Activated CD4-positive, alpha-beta T cell treated with anti-CD3 and anti-CD28 coated beads, Interleukin-2, amount 50 U/mL, for 24 hours (primary cell): ENCODE results near the gene TRUB2.
"Not testable (repeated sequence)": the region's sequence is repeated elsewhere in the genome, so short reads cannot be mapped to it uniquely, and the experiment has no call there.

Experiments used
- DNase-seq, 2 donors: peaks; one replicate each; pipeline ENCODE4 v3.0.0-alpha.2; 2020; ENCODE audit warnings: low read depth in 1 of 2, low spot score in 1 of 2

The TRUB2 gene

DNA sequence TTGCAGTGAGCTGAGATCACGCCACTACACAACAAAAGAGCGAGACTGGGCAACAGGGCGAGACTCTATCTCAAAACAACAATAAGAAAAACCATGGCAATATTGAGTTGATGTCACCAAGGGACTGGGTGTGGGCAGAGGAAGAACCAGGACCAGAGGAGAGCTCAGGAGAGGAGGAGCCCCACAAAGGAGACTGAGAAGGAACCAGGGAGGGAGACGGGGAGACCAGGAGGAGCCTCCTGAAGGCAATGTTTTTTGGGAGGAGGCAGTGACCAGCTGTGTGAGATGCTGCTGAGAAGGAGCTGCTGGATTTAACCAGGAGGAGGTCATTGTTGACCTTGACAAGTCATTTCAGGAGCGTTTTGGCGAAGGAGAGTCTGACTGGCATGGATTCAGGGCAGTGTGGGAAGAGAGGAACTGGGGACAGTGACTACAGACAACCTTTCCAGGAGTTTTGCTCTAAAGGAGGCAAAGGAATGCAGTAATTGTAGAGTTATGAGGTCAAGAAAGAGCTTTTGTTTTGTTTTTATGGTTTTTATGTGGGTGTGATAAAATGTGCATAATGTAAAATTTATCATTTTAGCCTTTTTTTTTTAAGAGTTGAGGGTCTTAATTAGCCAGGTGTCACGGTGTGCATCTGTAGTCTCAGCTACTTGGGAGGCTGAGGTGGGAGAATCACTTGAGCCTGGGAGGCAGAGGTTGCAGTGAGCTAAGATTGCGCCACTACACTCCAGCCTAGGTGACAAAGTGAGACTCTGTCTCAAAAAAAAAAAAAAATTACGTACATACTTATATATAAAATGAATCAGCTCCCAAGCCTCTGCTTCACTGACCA, 17.9 kb downstream of the TRUB2 start:
- no peak for DNase-seq

- no peak for DNase-seq
These were observed 23.4 kb downstream of the TRUB2 start for GRCh38 chr9:128298535-128299482.

GRCh38 chr9:128297221-128297773, 24.9 kb downstream of the TRUB2 start:
- DNase-seq, result no peak

DNA sequence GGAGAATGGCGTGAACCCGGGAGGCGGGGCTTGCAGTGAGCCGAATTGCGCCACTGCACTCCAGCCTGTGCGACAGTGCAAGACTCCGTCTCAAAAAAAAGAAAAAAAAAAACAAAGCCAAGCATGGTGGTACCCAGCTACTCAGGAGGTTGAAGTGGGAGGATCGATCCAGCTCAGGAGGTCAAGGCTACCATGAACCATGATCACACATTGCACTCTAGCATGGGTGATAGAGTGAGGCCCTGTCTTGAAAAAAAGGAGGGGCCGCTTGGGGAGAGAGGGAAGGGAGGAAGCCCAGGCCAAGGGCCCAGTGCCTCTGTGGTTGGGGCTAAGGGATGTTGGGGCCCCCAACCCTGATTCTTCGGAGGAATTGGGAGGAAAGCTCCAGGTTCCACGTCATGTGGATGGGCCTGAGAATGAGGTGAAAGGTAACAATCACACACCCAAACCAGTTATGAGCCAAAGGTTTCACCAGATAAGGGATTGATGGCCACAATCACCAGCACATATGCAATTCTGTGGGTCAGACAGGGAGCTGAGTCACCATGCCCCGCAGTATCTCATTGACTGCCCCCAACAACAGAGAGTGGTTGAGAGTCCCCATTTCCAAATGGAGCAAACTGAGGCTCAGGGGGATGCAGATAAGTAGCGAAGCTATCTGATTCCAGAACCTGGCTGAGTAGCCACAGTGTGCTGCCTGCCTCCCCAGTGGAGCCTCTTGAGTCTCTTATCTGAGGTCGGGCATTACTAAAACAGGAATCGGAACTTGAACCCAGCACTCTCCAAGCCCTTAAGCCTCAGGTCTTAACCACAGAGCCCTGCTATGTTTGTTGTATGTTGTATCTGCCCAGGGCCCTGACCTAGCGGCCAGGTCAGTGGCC, 25.7 kb downstream of the TRUB2 start:
- DNase-seq, result no peak

GRCh38 chr9:128294142-128294541, 28.1 kb downstream of the TRUB2 start:
- DNase-seq, result no peak

DNA sequence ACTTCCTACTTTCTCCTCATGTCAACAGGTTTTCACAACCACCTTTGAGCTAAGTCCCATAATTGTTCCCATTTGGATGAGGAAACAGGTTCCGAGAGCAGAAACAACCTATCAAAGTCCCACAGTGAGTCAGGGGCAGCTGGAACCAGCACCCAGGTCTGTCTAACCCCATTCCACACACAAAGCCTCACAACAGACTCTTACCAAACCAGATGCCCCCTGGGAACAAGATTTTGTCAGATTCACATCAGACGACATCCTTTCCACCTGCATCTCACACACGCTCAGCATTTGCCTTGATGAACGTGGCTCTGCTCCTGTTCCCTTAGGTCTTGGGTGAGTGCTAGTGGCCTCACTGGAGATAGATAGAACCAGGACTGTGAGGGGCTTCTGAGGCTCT, 29.2 kb downstream of the TRUB2 start:
- no peak for DNase-seq

- no peak for DNase-seq
These were observed 30.2 kb downstream of the TRUB2 start for GRCh38 chr9:128292009-128292408.

GRCh38 chr9:128288273-128289004, 33.8 kb downstream of the TRUB2 start:
- DNase-seq, result no peak

- DNase-seq, result no peak
These were observed 35.8 kb downstream of the TRUB2 start for GRCh38 chr9:128286440-128286839.

DNA sequence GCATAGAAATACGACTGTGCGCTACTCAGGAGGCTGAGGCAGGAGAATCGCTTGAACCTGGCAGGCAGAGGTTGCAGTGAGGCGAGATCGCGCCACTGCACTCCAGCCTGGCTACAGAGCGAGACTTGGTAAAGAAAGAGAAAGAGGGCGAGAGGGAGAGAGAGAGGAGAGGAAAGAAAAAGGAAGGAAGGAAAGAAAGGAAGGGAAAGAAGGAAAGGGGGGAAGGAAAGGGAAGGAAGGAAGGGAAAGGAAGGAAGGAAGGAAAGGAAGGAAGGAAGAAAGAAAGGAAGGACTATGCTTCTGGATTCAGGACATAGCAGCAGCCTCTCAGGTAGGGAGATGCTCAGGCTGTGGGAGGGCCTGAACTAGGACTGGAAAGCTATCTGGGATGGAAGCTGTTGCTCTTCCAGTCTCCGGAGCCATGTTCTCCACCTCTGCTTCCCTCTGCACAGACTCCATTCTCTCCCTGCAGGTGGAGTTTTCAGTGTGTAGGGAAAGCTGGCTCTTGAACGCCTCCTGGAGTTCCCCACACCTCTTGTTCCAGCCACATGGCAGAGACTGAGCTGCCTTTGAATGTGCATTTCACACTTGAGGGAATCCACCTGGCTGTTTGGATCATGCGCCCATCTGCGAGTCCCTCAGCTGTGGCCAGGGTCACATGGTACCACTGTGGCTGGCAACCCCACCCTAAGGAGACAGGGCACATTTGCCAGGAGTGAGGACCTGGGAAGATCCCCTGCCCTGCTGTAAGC, 37.0 kb downstream of the TRUB2 start:
- no peak for DNase-seq

DNA sequence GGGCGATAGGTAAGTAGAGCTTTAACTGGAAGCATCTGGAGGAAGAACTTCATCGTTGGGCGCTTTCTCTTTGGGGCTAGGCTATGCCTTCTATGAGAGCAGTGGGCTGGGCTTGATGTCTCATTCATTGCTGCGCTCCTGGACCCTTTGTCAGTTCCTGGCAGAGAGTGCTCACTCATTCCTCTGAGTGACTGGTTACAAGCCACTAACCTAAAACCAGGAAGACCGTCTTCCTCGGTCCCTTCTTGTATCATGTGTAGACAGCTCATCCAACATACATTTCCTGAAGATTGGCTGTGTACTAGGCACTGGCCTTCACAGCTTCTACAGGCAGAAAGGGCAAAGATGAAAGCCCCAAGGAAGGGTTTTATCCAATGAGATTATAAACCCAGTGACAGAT, 39.7 kb downstream of the TRUB2 start:
- DNase-seq, result no peak

- no peak for DNase-seq
These were observed 42.1 kb downstream of the TRUB2 start for GRCh38 chr9:128280084-128280622.

- DNase-seq, result not testable (repeated sequence)
These were observed 42.9 kb downstream of the TRUB2 start for GRCh38 chr9:128279088-128280073.

GRCh38 chr9:128276574-128277270, 45.5 kb downstream of the TRUB2 start:
- DNase-seq, result no peak

- DNase-seq, result peak; percentile 99 to 100
These were observed 46.2 kb downstream of the TRUB2 start, which contains the start of gene SWI5 for GRCh38 chr9:128276008-128276573. Gene SWI5 (plus strand): TSS chr9:128276276.

DNA sequence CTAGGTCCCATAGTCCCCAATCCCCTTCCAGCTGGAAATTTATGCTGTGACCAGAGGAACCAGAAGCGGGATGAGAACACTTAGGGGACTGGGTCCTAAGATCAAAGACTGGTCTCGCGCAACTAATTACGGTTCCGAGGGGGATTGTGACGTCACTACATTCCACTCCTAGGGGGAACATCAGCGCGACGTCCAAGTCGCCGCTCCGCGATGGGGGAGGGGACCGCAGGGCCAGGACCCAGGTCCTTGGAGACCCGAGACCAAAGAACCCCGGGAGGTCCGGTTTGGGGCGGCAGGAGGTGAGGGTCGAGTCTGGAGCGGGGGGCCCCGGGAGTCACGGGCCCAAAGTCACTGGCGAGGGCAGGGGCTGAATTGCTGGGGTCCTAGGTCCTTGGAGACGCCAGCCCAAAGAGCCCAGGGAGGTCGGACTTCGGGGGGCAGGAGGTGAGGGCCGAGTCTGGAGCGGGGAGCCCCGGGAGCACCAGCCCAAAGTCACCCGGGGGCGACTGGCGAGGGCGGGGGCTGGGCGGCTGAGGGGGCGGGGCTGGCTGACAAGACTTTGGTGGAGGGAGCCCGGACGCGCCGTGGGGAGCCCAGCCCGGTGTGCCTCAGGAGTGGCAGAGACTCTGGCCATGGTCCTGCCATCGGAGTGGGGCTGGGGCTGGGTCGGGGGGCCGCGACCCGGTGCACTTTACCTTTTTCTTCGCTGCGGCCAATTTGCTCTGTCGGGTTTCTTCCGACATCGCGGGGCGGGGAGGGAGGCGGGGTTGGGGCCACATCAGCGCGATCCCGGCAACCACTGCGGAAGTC, 46.8 kb downstream of the TRUB2 start, which contains the start of gene GOLGA2:
Gene GOLGA2, minus strand, starts transcription at position 810 of the 810 bp plus-strand sequence. Its CDS starts 31 bp downstream, at position 779.
- no peak for DNase-seq
